H1 (cell line): ENCODE measurements around the gene APOL5. TPM values are rescaled to one million over a fixed set of nuclear protein-coding genes. Genes with fewer than 3 reads are reported as not detected.

ENCODE experiments used
- polyA plus RNA-seq, 7 experiments: library from polyadenylated mRNA; depleted of rRNA in 3 of 7; stranded (reverse) in 5 of 7; unstranded in 2 of 7; fragments of >200 nt in 5 of 7; fragments of 200-250 nt in 2 of 7; gene quantifications; 1 replicate in 5 of 7; 2 replicates in 1 of 7; 4 replicates in 1 of 7; pipeline versions ENCODE4 v1.2.1 to v1.2.3, GENCODE V29; 2011 to 2013; ENCODE audit warnings: missing spikeins in 2 of 7, mixed read lengths in 2 of 7
- total RNA-seq: library from RNA; stranded (reverse); fragmentation: NEBNext Ultra II Directional; extraction: Animal tissue kit (Norgen Biotek cat#: 25700); gene quantifications from 2 replicates; pipeline ENCODE4 v1.2.1, GENCODE V29; 2021
- TF ChIP-seq, protein P1 (sequence below): fragments of 300-600 bp; sonication (generic); IDR thresholded peaks from 2 replicates; pipeline ENCODE4 v1.7.1; 2012; ENCODE audit warnings: low read length, moderate library complexity, mild to moderate bottlenecking, inconsistent platforms; ENCODE audit not compliant: insufficient replicate concordance

Gene APOL5
- total and polyA plus RNA-seq, 2 of the 8 experiments (the other 6 are each of a cell fraction or from before 2014, with no cell fraction given), result not detected

DNA sequence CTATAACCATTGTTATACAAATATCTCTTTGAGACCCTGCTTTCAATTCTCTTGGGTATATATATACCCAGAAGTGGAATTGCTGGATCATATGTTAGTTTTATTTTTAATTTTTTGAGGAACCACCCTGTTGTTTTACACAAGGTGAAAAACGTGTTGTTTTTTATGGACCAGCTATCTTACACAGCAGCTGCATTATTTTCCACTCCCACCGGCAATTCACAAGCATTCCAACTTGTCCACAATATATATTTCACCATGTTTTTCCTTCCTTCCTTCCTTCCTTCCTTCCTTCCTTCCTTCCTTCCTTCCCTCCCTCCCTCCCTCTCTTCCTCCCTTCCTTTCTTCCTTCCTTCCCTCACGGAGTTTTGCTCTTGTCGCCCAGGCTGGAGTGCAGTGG lies 6.3 kb upstream of the APOL5 start (continued):
- TF ChIP-seq, protein P1, sequence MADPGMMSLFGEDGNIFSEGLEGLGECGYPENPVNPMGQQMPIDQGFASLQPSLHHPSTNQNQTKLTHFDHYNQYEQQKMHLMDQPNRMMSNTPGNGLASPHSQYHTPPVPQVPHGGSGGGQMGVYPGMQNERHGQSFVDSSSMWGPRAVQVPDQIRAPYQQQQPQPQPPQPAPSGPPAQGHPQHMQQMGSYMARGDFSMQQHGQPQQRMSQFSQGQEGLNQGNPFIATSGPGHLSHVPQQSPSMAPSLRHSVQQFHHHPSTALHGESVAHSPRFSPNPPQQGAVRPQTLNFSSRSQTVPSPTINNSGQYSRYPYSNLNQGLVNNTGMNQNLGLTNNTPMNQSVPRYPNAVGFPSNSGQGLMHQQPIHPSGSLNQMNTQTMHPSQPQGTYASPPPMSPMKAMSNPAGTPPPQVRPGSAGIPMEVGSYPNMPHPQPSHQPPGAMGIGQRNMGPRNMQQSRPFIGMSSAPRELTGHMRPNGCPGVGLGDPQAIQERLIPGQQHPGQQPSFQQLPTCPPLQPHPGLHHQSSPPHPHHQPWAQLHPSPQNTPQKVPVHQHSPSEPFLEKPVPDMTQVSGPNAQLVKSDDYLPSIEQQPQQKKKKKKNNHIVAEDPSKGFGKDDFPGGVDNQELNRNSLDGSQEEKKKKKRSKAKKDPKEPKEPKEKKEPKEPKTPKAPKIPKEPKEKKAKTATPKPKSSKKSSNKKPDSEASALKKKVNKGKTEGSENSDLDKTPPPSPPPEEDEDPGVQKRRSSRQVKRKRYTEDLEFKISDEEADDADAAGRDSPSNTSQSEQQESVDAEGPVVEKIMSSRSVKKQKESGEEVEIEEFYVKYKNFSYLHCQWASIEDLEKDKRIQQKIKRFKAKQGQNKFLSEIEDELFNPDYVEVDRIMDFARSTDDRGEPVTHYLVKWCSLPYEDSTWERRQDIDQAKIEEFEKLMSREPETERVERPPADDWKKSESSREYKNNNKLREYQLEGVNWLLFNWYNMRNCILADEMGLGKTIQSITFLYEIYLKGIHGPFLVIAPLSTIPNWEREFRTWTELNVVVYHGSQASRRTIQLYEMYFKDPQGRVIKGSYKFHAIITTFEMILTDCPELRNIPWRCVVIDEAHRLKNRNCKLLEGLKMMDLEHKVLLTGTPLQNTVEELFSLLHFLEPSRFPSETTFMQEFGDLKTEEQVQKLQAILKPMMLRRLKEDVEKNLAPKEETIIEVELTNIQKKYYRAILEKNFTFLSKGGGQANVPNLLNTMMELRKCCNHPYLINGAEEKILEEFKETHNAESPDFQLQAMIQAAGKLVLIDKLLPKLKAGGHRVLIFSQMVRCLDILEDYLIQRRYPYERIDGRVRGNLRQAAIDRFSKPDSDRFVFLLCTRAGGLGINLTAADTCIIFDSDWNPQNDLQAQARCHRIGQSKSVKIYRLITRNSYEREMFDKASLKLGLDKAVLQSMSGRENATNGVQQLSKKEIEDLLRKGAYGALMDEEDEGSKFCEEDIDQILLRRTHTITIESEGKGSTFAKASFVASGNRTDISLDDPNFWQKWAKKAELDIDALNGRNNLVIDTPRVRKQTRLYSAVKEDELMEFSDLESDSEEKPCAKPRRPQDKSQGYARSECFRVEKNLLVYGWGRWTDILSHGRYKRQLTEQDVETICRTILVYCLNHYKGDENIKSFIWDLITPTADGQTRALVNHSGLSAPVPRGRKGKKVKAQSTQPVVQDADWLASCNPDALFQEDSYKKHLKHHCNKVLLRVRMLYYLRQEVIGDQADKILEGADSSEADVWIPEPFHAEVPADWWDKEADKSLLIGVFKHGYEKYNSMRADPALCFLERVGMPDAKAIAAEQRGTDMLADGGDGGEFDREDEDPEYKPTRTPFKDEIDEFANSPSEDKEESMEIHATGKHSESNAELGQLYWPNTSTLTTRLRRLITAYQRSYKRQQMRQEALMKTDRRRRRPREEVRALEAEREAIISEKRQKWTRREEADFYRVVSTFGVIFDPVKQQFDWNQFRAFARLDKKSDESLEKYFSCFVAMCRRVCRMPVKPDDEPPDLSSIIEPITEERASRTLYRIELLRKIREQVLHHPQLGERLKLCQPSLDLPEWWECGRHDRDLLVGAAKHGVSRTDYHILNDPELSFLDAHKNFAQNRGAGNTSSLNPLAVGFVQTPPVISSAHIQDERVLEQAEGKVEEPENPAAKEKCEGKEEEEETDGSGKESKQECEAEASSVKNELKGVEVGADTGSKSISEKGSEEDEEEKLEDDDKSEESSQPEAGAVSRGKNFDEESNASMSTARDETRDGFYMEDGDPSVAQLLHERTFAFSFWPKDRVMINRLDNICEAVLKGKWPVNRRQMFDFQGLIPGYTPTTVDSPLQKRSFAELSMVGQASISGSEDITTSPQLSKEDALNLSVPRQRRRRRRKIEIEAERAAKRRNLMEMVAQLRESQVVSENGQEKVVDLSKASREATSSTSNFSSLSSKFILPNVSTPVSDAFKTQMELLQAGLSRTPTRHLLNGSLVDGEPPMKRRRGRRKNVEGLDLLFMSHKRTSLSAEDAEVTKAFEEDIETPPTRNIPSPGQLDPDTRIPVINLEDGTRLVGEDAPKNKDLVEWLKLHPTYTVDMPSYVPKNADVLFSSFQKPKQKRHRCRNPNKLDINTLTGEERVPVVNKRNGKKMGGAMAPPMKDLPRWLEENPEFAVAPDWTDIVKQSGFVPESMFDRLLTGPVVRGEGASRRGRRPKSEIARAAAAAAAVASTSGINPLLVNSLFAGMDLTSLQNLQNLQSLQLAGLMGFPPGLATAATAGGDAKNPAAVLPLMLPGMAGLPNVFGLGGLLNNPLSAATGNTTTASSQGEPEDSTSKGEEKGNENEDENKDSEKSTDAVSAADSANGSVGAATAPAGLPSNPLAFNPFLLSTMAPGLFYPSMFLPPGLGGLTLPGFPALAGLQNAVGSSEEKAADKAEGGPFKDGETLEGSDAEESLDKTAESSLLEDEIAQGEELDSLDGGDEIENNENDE, result no peak
